Esophagus mucosa (tissue), 1 donor: ENCODE results near the gene ZER1. TPM values are rescaled to one million over a fixed set of nuclear protein-coding genes. Genes with fewer than 3 reads are reported as not detected.
"Not testable (repeated sequence)": the region's sequence is repeated elsewhere in the genome, so short reads cannot be mapped to it uniquely, and the experiment has no call there.

Source experiments
- ATAC-seq: fragments of 200-7000 bp; cut with Tn5 transposase; one replicate; pipeline ENCODE4 v1.9.1; 2020
- total RNA-seq: library from RNA; stranded (reverse); gene quantifications from one replicate; pipeline ENCODE4 v1.2.4, GENCODE V29; 2023
- donor health status: DM: yes; HTN: yes; CAD: no.

ZER1 gene
- 23.2 TPM for total RNA-seq

DNA sequence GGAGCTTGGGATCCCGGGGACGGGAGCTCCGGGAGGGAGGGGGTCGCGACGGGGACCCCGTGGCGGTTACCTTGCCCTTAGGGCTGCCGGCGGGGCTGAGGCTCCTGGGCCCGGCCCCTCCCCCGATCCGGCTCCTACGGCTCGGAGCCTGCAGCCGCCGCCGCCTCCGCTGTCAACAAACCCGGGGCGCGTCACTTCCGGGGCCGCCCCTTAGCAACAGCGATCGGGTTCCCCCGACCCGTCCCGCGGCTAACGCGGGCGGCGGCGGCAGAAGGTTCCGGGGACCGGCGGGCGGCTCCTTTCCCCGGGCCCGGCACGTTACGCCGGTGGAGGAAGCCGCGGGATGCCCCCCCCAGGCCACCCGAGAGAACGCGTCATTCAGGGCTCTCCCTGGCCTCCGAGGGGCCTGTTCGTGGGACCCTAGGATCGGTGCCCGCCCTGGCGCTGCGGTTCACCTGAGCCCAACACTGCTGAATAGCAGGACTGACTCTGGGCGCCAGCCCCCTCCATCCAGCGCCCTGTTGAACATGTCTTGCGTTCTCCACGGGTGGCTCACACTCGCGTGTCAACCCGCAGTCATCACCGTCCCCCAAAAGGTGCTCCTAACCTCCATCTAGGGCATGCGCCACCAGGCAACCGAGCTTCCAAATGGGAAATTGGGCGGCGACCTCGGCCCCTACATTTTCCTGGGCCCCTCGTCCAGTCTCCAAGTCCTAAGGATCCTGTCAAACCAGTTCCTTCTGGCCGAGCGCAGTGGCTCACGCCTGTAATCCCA lies at the start of gene ZER1:
ZER1 (minus strand) TSS at position 183 of the 775 bp plus-strand sequence. CDS start 16,362 bp downstream, outside the sequence.
- ATAC-seq = peak; percentile 97

DNA sequence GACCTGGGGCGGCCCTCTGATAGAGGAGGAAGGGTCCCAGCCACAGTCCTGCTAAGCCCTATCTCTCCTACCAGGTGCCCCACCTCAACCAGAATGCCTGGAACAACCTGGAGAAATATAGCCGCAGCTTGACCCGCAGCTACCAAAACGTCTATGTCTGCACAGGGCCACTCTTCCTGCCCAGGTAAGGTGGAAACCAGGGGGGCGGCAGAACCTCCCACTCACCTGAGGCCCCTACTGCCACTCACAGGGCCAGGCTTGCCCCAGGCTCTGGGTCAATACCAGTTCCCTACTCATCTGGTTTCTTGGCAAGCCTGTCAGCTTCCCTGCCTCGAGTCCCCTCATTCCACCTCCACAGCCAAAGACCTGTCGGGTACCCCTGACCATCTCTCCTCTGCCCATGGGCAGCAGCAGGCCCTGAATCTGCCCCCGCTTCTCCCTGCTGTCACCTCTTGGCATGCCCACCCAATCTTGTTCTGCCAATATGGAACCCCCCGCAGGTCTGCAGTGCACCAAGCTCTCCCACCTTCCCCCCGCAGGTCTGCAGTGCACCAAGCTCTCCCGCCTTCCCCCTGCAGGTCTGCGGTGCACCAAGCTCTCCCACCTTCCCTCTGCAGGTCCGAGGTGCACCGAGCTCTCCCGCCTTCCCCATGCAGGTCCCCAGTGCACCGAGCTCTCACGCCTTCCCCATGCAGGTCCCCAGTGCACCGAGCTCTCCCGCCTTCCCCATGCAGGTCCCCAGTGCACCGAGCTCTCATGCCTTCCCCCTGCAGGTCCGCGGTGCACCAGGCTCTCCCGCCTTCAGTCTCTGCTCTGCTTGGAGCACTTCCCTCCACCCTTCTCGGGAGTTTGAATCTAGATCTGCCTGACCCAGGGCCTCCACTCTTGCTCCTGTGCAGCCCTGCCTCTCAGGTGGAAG lies 49.2 kb upstream of the ZER1 start:
- ATAC-seq = no peak

DNA sequence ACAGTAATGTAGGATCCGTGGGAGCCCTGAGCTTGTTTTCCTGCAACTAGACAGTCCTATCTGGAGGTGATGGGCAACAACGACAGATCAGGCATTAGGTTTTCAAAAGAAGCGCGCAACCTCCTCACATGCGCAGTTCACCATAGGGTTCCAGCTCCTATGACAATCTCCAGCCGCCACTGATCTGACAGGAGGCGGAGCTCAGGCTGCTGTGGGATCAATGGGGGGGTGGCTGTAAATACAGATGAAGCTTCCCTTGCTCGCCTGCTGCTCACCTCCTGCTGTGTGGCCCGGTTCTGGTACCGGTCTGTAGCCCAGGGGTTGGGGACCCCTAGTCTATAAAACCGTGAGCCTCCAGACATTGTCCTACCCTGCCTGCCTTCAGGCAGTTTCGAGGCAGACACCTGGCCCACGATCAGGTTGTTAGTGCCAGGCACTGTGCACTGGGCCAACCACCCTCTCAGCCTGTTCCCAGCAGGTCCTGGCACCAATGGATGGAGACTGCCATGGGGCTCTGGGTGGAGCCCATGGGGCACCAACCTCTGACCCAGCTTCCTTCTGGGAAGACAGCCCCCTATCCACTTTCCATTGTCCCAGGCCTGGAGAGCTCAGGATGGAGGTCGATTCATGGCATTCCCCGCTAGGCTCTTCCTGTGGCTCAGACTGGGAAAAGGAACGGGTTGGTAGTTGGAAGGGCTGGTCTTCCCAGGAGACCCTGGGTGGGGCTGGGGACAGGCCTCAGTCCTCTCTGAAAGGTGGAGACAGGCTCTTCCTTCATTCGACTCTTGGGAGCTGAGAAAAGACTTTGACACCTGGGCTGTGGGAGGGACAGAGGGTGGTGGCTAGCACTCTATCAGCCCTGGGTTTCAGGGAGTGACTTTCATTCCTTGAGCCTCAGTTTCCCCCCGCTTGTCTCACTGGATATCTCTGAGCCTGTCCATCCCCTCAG lies 48.3 kb upstream of the ZER1 start:
- peak; percentile 11 for ATAC-seq

GRCh38 chr9:128818839-128819715 lies 47.4 kb upstream of the ZER1 start:
- peak; percentile 1 for ATAC-seq

GRCh38 chr9:128818099-128818838 lies 46.5 kb upstream of the ZER1 start, which contains the start of gene ENDOG:
TSS of gene ENDOG (plus strand) at chr9:128818500. CDS start at chr9:128818685, 185 bp downstream.
- peak; percentile 95 for ATAC-seq

DNA sequence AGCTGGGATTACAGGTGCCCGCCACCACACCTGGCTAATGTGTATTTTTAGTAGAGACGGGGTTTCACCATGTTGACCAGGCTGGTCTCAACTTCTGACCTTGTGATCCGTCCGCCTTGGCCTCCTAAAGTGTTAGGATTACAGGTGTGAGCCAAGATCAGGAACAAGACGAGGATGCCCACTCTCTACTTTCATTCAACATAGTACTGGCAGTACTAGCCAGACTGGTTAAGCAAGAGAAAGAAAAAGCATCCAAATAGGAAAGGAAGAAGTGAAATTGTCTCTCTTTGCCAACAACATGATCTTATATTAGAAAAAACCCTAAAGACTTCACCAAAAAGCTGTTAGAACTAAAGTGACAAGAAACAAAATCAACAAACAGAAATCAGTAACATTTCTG lies 39.1 kb upstream of the ZER1 start:
- no peak for ATAC-seq

GRCh38 chr9:128809831-128810230 lies 38.1 kb upstream of the ZER1 start:
- peak; percentile 6 for ATAC-seq

DNA sequence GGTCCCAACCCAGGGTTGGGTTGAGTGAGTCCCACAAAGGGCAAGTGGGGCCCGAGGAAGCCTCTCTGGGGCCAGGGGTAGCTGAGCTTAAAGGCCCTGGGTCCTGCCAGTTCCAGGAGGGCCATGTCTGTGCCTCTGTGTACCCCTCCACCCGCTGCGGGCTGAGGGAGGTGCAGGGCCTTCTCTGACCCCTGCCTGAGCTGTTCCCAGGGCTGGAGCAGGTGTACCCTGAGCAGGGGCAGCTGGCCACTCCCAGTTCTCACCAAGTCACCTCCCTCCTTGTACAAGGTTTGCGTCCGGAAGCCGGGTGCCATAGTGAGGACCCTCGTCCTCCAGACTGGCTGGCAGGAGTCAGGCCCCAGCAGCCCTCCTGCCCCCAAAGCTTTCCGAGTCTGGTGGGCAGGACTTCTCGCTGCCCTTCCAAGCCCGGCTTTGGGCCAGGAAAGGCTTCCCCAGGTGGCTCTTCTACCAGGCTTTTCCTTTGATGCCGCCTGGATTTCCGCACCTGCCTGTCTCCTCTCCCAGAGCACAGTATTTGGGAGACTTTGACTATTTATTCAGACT lies 37.4 kb upstream of the ZER1 start:
- ATAC-seq = peak; percentile 36

DNA sequence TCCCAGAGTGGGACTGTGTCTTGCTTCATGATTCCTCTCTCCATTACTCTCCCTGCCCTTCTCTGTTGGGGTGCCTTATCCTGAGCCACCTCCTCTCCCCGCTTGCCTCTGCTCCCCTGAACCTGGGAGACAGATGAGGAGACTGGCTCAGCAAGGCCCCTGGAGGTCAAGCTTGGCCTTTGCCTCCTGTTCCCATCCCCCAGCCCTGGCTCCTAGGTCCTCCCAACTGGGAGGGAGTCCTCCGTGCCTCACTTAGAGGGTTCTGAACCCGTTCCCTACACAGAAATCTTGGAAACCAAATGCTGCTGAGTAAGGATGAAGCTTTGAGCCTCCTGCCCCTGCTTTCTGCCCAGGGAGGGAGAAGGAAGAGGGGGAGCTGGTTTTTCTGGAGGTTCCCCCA lies 36.8 kb upstream of the ZER1 start:
- ATAC-seq = peak; percentile 8

- ATAC-seq = no peak
Measured at GRCh38 chr9:128807827-128808226, 36.1 kb upstream of the ZER1 start.

GRCh38 chr9:128805661-128806060 lies 33.9 kb upstream of the ZER1 start:
- no peak for ATAC-seq

- no peak for ATAC-seq
Measured at GRCh38 chr9:128802482-128802881, 30.8 kb upstream of the ZER1 start.

DNA sequence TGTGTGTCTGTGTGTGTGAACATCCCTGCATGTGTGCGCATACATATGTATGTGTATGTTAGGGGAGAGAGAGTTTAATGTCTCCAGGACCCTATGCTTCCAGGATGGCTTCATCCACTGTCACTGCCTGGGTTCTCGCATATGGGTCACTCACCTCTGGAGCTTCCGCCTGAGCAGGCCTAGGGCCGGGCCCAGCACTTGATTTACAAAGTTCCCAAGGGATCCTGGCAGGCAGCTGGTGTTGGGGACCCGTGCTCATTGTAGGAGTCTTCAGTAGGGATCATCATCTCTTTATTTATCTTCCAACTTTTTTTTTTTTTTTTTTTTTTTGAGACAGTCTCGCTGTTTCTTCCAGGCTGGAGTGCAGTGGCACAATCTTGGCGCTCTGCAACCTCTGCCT lies 28.3 kb upstream of the ZER1 start:
- ATAC-seq = no peak

- no peak for ATAC-seq
Measured at GRCh38 chr9:128798896-128799295, 27.2 kb upstream of the ZER1 start.

DNA sequence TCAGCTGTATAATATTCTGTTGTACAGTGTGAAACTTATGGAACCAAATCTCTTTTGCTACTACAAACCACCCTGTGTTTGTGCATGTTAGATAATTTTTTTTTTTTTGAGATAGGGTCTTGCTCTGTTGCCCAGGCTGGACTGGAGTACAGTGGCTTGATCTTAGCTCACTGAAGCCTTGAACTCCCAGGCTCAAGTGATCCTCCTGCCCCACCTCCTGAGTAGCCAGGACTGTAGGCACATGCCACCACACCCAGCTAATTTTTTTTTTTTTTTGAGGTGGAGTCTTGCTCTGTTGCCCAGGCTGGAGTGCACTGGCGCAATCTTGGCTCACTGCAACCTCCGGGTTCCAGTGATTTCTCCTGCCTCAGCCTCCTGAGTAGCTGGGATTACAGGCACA lies 23.2 kb upstream of the ZER1 start:
- not testable (repeated sequence) for ATAC-seq

DNA sequence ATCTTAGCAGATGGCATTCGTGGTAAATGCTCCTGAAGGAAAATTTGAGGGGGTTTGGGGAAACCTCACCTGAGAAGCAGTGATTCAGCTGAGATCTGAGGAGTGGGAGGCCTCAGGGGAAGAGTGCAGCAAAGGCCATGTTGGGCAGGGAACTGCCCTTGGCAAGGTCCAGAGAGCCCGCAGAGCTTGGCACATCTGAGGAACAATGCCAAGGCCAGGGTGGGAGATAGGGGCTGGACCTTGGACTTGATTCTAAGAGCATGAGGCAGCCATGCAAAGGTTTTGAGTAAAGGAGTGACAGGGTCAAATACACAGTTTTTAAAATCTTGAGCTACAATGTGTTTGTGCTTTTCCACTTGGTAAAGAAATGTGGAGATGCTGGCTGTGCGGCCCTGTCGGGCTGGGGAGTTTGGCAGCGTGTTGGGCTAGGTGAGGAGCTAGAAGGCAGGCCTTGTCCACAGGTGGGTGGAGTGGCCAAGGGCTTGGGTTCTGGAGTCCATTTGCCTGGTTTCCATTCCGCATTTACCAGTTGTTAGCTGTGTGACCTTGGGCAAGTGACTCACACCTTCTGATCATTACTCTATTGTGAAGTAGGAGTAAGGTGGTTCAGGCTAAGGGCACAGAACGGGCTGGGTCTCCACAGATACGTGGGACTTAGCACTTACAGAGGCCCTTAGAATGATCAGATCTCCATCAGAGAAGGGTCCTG lies 21.4 kb upstream of the ZER1 start:
- peak; percentile 53 for ATAC-seq

- no peak for ATAC-seq
Measured at GRCh38 chr9:128792134-128792533, 20.4 kb upstream of the ZER1 start.

DNA sequence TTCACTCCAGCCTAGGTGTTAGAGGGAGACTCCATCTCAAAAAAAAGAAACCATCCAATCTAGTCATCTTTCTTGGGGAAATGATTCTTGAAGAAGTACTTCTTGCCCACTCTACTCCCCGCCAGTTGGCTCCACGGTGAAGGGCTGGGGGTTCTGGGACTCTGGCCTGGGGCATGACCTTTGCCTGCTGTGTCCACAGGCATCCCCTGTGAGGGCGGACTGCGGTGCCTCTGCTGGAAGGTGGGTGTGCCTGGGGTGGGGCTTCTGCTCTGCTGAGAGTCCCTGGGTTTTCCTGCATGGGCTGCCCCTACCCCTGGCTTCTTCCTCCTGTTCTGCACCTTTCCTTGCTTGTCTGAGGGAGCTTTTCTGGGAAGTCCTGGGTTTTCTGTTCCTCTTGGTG lies 18.8 kb upstream of the ZER1 start:
- no peak for ATAC-seq

GRCh38 chr9:128788445-128788844 lies 16.7 kb upstream of the ZER1 start:
- ATAC-seq = no peak

DNA sequence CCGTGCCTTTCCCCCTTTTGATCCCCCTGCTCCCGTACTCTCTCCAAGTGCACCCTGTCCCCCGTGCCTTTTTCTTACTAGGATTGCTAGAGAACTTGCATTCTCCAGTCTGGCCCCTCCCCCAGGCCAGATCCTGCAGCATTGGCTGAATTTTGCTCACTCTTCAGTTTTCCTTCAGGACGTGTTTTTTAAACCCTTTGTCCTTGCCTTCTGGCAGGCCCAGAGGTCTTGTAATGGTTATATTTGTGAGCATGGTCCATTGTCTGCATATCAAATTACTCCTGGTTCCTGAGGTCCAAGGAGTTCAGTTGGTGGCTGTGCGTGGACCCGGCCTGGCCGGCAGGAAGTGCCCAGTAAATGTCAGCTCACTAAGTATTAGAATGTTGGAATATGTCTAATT lies 15.9 kb upstream of the ZER1 start:
- ATAC-seq = no peak
